A549 (cell line): ENCODE measurements around the gene MR1.

Experiments
- BHLHE40 ChIP-seq: IDR thresholded peaks from 2 replicates; pipeline ENCODE4 v1.6.1; 2012; ENCODE audit warnings: low read depth, low read length, inconsistent platforms
- CEBPB ChIP-seq, 2 experiments: fragments of >200 bp in 1 of 2; sonication (Bioruptor Twin) in 1 of 2; formaldehyde crosslinking in 1 of 2; IDR thresholded peaks; 2 replicates each; pipeline ENCODE4 v1.6.1; 2012 to 2016
- CHD2 ChIP-seq: fragments of 150-350 bp; IDR thresholded peaks from 2 replicates; pipeline ENCODE4 v1.6.1; 2014; ENCODE audit warnings: low read length; ENCODE audit not compliant: partially characterized antibody
- ESRRA ChIP-seq: fragments of 150-350 bp; IDR thresholded peaks from 2 replicates; pipeline ENCODE4 v1.6.1; 2014; ENCODE audit warnings: mild to moderate bottlenecking, low read length, borderline replicate concordance
- KDM1A ChIP-seq: fragments of 200-600 bp; sonication (generic); IDR thresholded peaks from 2 replicates; pipeline ENCODE4 v1.6.1; 2016; ENCODE audit warnings: low read depth, mild to moderate bottlenecking
- MAX ChIP-seq: IDR thresholded peaks from 2 replicates; pipeline ENCODE4 v1.6.1; 2012
- POLR2A ChIP-seq: IDR thresholded peaks from 2 replicates; pipeline ENCODE4 v1.6.1; 2012; ENCODE audit warnings: mild to moderate bottlenecking, low read length
- RAD21 ChIP-seq, 2 experiments: fragments of >200 bp in 1 of 2; sonication (Bioruptor Twin) in 1 of 2; formaldehyde crosslinking in 1 of 2; IDR thresholded peaks in 1 of 2; conservative IDR thresholded peaks in 1 of 2; 2 replicates in 1 of 2; 3 replicates in 1 of 2; pipeline ENCODE4 v1.6.1; 2012 to 2018; ENCODE audit warnings: inconsistent platforms in 1 of 2
- RCOR1 ChIP-seq: fragments of 150-350 bp; IDR thresholded peaks from 2 replicates; pipeline ENCODE4 v1.6.1; 2014; ENCODE audit warnings: antibody characterized with exemption, low read length, low read depth
- RFX5 ChIP-seq: fragments of 450-650 bp; IDR thresholded peaks from 2 replicates; pipeline ENCODE4 v1.7.1; 2014; ENCODE audit warnings: antibody characterized with exemption, mild to moderate bottlenecking, moderate library complexity
- TF ChIP-seq, protein P1 (sequence below): fragments of >200 bp; sonication (Bioruptor Twin); formaldehyde crosslinking; IDR thresholded peaks from 3 replicates; pipeline ENCODE4 v1.5.1; 2016

DNA sequence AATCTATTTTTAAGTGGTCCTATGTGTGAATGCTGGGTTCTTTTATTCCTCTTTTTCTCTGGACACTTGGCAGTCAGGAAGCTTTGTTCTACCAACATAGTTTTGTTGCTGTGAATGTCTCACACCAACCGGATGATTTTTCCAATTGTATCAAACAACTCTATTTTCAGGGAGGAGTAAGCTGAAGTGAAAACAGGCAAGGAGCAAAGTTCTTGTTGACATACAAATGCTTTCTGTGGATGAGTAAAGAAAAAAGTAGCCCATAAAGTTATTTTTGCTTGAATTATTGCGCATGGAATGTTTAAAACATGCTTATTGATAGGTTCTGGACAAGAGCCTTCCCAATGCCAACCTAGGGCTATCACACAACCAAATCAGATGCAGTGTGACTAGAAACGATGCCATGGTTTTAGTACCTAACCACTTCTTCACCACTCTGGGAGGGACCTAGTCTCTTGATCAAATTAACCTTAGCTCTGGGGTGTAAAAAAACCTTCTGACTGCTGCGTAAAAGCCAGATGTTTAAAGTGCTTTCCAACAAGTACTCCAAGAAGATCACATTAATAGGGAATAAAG lies 59.2 kb downstream of the MR1 start:
- TF ChIP-seq RFX5 (no peak), RAD21 (conservative IDR thresholded peaks at IDR 0.05 in 1 of 2, IDR thresholded peaks at IDR 0.05 in 1 of 2) (no peak), RCOR1 (no peak), CHD2 (no peak), MAX (no peak), ESRRA (no peak), KDM1A (no peak), POLR2A (no peak), CEBPB (IDR thresholded peaks at IDR 0.05) (no peak), BHLHE40 (no peak)
- TF ChIP-seq, protein P1, sequence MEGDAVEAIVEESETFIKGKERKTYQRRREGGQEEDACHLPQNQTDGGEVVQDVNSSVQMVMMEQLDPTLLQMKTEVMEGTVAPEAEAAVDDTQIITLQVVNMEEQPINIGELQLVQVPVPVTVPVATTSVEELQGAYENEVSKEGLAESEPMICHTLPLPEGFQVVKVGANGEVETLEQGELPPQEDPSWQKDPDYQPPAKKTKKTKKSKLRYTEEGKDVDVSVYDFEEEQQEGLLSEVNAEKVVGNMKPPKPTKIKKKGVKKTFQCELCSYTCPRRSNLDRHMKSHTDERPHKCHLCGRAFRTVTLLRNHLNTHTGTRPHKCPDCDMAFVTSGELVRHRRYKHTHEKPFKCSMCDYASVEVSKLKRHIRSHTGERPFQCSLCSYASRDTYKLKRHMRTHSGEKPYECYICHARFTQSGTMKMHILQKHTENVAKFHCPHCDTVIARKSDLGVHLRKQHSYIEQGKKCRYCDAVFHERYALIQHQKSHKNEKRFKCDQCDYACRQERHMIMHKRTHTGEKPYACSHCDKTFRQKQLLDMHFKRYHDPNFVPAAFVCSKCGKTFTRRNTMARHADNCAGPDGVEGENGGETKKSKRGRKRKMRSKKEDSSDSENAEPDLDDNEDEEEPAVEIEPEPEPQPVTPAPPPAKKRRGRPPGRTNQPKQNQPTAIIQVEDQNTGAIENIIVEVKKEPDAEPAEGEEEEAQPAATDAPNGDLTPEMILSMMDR: no peak
